Psoas muscle (tissue), 8 donors: ENCODE measurements around the gene HEG1. TPM values are rescaled to one million over a fixed set of nuclear protein-coding genes. Genes with fewer than 3 reads are reported as not detected.

Experiments
- ATAC-seq, 4 donors: fragments of 200-7000 bp; cut with Tn5 transposase; one replicate each; pipeline ENCODE4 v1.9.1; 2020; ENCODE audit warnings: moderate library complexity in 3 of 4, mild to moderate bottlenecking in 2 of 4
- DNase-seq, 2 donors: peaks; one replicate each; pipeline ENCODE4 v3.0.0-alpha.2; 2020
- H3K27ac ChIP-seq: fragments of 200-600 bp; one replicate; pipeline ENCODE4 v1.8.0; 2022
- H3K27me3 ChIP-seq, 3 donors: fragments of 200-600 bp in 1 of 3; one replicate each; pipeline versions ENCODE4 v1.6.1 to v1.8.0; 2013 to 2022; ENCODE audit warnings: low read length in 2 of 3, mild to moderate bottlenecking in 2 of 3, moderate library complexity in 1 of 3; ENCODE audit not compliant: insufficient read depth in 3 of 3
- H3K36me3 ChIP-seq, 2 donors: fragments of 200-600 bp in 1 of 2; one replicate each; pipeline versions ENCODE4 v1.6.1 to v1.8.0; 2013 to 2022; ENCODE audit warnings: low read depth in 1 of 2, mild to moderate bottlenecking in 1 of 2, moderate library complexity in 1 of 2; ENCODE audit not compliant: insufficient read depth in 1 of 2
- H3K4me1 ChIP-seq: fragments of 200-600 bp; one replicate; pipeline ENCODE4 v1.8.0; 2022
- H3K4me3 ChIP-seq: fragments of 200-600 bp; one replicate; pipeline ENCODE4 v1.8.0; 2022; ENCODE audit warnings: mild to moderate bottlenecking
- H3K9me3 ChIP-seq: fragments of 200-600 bp; one replicate; pipeline ENCODE4 v1.8.0; 2022
- CTCF ChIP-seq: fragments of 200-600 bp; IDR thresholded peaks from one replicate; pipeline ENCODE4 v1.8.0; 2022; ENCODE audit warnings: antibody characterized with exemption
- WGBS, 3 donors: extraction: QIAGEN DNeasy Blood & Tissue Kit; methylation state at CpG; one replicate each; pipeline versions ENCODE4 v1.1.6 to v1.1.7; 2013; 5-methylcytosine and 5-hydroxymethylcytosine counted together
- intact Hi-C, 2 donors: fragments of 100-400 bp; cut with DNase I; formaldehyde crosslinking; loops; one replicate each; pipeline versions ENCODE4 v1.11.0 to v1.14.2; 2022
- polyA plus RNA-seq, 3 donors: library from polyadenylated mRNA; stranded (reverse); fragments of 200-250 nt; gene quantifications; one replicate each; pipeline ENCODE4 v1.2.3, GENCODE V29; 2013
- total RNA-seq, 4 donors: library from RNA; stranded (reverse); fragmentation: NEBNext Ultra II Directional in 2 of 4; extraction: Animal tissue kit (Norgen Biotek cat#: 25700) in 2 of 4; gene quantifications; one replicate each; pipeline versions ENCODE4 v1.2.1 to v1.2.4, GENCODE V29; 2021 to 2023
- donor health status: healthy with polysubstance abuse.
- donor health status: DM: no; HTN: no; CAD: no; lungs with moderate emphysema.
- donor health status: Bipolar disorder and iron deficiency.
- donor health status: healthy.
- donor health status: DM: yes; HTN: yes; CAD: no.
- donor health status: DM: no; HTN: no; CAD: no.
- donor health status: DM: no; HTN: no; CAD: no.
- donor health status: DM: yes; HTN: yes; CAD: no.

The HEG1 gene
- total and polyA plus RNA-seq, 7 donors, result 3.2 to 38.7 (median 11.7) TPM

- 83 to 90% (median 86%) methylated on average over 14 of the region's 14 CpGs for WGBS, 3 donors
- Histone ChIP-seq H3K27me3 (no peaks in the 10 kb centered on the region), H3K9me3 (no peaks in the 10 kb centered on the region), H3K4me1 (peaks cover 16% of the 10 kb centered on the region), H3K27ac (no peak overlapping the region), H3K36me3 (no peaks in the 10 kb centered on the region), H3K4me3 (no peak overlapping the region)
- no peak for TF ChIP-seq CTCF
- no peak for DNase-seq
- intact Hi-C loops, result no loop called here
- ATAC-seq, result no peak
Observed at GRCh38 chr3:125033616-125034015, 22.2 kb downstream of the HEG1 start.

- Histone ChIP-seq H3K36me3 (peaks cover 0 to under 1% of the 10 kb centered on the region in 2 donors), H3K4me1 (peaks cover 15% of the 10 kb centered on the region), H3K27ac (no peak overlapping the region), H3K9me3 (no peaks in the 10 kb centered on the region), H3K27me3 (no peaks in the 10 kb centered on the region), H3K4me3 (no peak overlapping the region)
- no peak for DNase-seq
- WGBS, 3 donors, result 20 to 28% (median 25%) methylated on average over 5 of the region's 5 CpGs
- no peak for TF ChIP-seq CTCF
- intact Hi-C loops, result no loop called here
- ATAC-seq, result peak in 2 of 4 donors; percentile 27 to 51
Observed at GRCh38 chr3:125033135-125033534, 22.7 kb downstream of the HEG1 start.

GRCh38 chr3:125032683-125033082 is 23.1 kb downstream of the HEG1 start:
- H3K4me3 ChIP-seq, result no peak overlapping the region
- no peak overlapping the region for H3K27ac ChIP-seq
- no peaks in the 10 kb centered on the region for H3K9me3 ChIP-seq
- DNase-seq (no peak), ATAC-seq (peak in 1 of 4 donors; percentile 20)
- WGBS, 3 donors, result 54 to 65% (median 63%) methylated on average over 3 of the region's 3 CpGs
- peaks cover 15% of the 10 kb centered on the region for H3K4me1 ChIP-seq
- no peaks in the 10 kb centered on the region for H3K27me3 ChIP-seq
- no peak for TF ChIP-seq CTCF
- intact Hi-C loops, result no loop called here
- peaks cover 0 to 5% of the 10 kb centered on the region in 2 donors for H3K36me3 ChIP-seq

- Histone ChIP-seq H3K36me3 (peaks cover 0 to 10% of the 10 kb centered on the region in 2 donors), H3K9me3 (no peaks in the 10 kb centered on the region), H3K4me3 (no peak overlapping the region), H3K27ac (no peak overlapping the region), H3K27me3 (no peaks in the 10 kb centered on the region), H3K4me1 (peaks cover 15% of the 10 kb centered on the region)
- TF ChIP-seq CTCF, result no peak
- intact Hi-C loops, result no loop called here
- peak in 2 of 4 donors; percentile 17 to 45 for ATAC-seq
- 62 to 69% (median 69%) methylated on average over 5 of the region's 5 CpGs for WGBS, 3 donors
- DNase-seq, result no peak
Observed at GRCh38 chr3:125032100-125032643, 23.6 kb downstream of the HEG1 start.

GRCh38 chr3:125031544-125031943 is 24.3 kb downstream of the HEG1 start:
- H3K4me3 ChIP-seq, result no peak overlapping the region
- ATAC-seq, result no peak
- peaks cover 0 to 16% of the 10 kb centered on the region in 2 donors for H3K36me3 ChIP-seq
- no peak overlapping the region for H3K27ac ChIP-seq
- H3K27me3 ChIP-seq, result no peaks in the 10 kb centered on the region
- H3K9me3 ChIP-seq, result no peaks in the 10 kb centered on the region
- DNase-seq, result no peak
- TF ChIP-seq CTCF, result no peak
- peaks cover 15% of the 10 kb centered on the region for H3K4me1 ChIP-seq
- intact Hi-C loops, result no loop called here
- 87 to 99% (median 97%) methylated on average over 4 of the region's 4 CpGs for WGBS, 3 donors
